Skin of body (tissue), 2 donors: ENCODE data around the gene RAB40B. TPM values are rescaled to one million over a fixed set of nuclear protein-coding genes. Genes with fewer than 3 reads are reported as not detected.
"Not testable (repeated sequence)": the region's sequence is repeated elsewhere in the genome, so short reads cannot be mapped to it uniquely, and the experiment has no call there.

Experiments
- DNase-seq: peaks from one replicate; lab custom pipeline; 2025; lab: John Stamatoyannopoulos, UW
- total RNA-seq: library from RNA; depleted of rRNA; stranded (reverse); fragments of >200 nt; gene quantifications from one replicate; pipeline ENCODE4 v1.2.3, GENCODE V29; 2014

The RAB40B gene
- 7.5 TPM for total RNA-seq

DNA sequence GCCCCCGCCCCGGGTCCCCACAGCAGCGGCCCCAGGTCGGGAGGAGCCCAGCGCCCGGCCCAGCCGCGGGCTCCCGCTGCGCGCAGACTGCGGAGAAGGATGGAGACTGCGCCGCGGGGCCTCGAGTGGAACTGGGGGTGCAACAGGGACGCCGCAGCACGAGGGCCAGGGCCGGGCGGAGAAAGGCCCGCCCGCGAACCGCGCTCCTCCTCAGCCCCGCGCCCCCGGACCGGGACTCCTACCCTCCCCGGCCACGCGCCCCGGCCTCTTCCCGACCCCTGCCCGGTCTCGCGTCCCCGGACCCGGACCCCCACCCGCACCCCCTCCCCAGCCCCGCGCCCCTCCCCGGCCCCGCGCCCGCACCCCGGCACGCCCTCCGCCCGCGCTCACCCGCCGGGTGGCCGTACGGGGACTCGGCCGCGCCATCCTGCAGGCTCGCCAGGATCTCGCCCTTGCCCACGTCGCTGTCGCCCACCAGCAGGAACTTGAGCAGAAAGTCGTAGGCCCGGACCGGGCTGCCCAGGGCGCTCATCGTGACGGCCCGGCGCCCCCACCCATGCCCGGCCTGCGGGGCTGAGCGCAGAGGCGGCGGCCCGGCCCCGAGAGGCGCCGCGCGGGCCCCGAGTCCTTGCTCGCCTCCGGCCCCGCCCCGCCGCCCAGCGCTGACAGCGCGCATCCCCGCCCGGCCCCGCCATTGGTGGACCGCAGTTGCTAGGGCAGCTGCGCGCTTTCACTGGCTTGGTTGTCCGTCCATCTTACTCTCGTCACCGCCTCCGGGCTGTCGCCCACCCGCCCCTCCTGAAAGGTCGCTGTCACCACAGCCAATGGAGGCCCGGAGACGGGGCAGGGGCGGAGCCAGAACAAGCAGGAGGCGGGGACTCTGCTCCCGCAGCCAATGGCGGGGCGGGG, at the start of gene RAB40B:
Gene RAB40B (minus strand): TSS at position 634 of the 909 bp plus-strand sequence. CDS start 102 bp downstream, at position 532.
- DNase-seq, result peak; percentile 96

GRCh38 chr17:82745524-82745923, 47.0 kb upstream of the RAB40B start:
- no peak for DNase-seq

DNA sequence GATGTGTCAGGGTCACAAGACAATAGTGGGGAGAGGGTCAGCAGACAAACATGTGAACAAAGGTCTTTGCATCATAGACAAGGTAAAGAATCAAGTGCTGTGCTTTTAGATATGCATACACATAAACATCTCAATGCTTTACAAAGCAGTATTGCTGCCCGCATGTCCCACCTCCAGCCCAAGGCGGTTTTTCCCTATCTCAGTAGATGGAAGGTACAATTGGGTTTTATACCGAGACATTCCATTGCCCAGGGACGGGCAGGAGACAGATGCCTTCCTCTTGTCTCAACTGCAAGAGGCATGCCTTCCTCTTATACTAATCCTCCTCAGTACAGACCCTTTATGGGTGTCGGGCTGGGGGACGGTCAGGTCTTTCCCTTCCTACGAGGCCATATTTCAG, 46.2 kb upstream of the RAB40B start:
- not testable (repeated sequence) for DNase-seq

DNA sequence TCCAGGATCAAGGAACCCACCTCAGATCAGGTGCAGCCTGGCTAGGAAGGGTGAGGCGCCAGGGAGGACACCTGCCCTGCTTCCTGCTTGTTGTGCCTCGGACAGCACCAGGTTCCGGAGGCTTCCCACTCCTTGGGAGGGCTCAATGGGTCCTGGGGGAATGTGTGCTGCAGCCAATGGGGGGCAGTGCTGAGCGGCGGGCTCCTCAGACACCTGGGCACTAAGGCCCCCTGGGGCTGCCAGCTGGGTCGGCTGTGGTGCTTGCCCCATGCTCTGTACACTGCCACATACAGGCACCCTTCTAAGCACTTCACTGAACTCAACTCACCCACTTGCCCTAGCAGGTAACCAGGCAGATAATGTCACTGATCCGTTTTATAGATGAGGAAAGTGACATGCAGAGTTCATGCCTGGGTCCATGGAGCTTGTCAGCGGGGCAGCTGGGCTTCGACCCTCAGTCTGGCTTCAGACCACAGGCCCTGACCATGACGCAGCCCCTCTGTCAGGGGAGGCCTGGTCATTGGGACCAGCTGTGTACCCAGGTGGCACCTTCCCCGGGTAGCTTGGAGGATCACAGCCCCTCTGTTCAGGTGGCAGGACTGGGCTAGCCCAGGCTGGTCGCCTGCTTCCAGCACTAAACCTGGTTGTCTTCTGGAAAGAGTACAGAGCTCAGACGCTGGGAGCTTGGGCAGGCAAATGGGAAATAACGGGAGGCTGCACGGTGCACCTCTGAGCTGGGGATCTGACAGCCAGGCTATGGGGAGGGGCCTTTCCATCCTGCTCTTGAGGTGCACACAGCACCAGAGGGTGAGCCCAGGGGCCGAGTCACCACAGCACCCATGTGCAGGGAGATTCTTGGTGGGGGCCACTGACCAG, 45.1 kb upstream of the RAB40B start:
- DNase-seq, result no peak

- no peak for DNase-seq
Measured at GRCh38 chr17:82740906-82741759, 42.6 kb upstream of the RAB40B start.

GRCh38 chr17:82737967-82738877, 39.7 kb upstream of the RAB40B start:
- no peak for DNase-seq

- no peak for DNase-seq
Measured at GRCh38 chr17:82736511-82737185, 38.1 kb upstream of the RAB40B start.

DNA sequence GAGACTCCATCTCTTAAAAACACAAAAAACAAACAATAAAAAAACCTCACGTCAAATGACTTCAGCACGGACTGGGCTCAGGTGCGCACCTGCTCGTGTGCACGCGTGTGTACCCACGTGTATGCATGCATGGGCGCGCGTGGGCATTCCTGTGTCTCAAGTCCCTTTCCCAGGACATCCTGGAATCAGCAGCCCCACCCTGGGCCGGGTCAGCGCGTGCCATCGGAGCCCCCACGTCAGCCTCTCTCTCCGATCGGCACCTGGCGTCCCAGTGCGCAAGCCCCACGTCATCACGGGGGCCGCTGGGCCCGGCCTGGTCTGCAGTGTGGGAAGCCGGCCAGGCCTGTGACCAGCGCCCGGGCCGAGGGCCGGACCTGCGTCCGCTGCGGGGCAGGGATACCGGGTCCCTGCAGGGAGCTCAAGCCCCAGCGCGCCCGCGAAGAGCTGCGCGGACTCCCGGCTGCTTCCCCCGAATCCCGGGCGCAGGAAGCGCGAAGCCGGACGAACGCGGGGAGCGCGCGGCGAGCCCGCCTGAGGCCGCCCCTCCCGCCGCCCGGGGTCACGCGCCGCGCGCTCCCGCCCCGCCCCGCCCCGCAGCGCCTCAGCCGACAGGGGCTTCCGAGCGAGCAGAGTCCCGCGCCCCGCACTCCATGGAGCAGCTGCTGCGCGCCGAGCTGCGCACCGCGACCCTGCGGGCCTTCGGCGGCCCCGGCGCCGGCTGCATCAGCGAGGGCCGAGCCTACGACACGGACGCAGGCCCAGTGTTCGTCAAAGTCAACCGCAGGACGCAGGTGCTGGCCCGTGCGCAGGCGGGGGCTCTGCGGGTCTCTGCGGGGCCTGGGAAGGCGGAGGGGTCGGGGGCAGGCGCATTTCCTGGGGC, 36.7 kb upstream of the RAB40B start, which contains the start of gene FN3K:
Gene FN3K (plus strand): TSS at position 629 of the 880 bp plus-strand sequence. CDS start 22 bp downstream, at position 651.
- no peak for DNase-seq

DNA sequence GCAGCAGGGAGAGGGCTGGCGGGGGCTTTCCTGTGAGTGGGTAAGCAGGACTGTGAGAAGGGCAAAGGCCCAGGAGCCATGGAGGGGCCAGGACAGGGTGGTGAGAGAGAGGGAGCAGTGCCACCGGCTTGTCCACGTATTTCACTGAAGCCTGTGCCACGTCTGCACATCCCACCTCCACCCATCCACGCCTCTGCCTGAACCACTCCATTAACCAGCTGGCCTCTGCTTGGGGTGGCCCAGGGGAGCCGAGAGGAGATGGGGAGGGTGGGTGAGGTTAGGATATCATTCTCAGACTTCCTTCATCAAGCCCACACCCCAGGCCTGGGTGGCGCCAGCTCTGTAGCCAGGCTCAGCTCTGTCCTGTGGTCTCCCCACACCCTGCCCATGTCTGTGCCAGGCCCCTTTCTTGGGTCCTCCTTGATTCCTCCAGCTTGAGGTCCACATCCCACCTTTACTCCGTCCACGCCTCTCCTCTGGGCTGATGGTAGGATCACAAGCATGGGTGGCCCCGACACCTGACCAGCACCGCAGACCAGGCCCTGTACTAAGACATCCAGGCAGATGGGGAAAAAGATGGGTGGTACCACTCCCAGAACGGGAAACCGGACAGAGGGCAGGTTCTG, 33.7 kb upstream of the RAB40B start:
- no peak for DNase-seq

GRCh38 chr17:82729479-82730260, 31.2 kb upstream of the RAB40B start:
- DNase-seq, result no peak

DNA sequence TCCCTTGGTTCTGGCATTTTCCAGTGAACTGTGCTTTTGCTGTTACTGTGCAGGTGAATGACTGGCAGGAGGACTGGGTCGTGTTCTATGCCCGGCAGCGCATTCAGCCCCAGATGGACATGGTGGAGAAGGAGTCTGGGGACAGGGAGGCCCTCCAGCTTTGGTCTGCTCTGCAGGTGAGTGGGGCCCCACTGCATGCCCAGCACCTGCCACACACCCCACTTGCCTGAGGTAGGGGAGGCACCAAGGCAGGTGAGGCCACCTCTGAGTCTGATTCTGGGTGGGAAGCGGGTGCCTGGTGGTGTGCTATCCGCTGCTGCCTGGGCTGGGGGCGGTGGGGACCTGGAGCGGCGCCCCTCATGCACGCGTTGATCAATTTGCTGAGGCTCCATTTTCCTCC, 27.9 kb upstream of the RAB40B start:
- DNase-seq, result no peak

GRCh38 chr17:82723169-82723807, 24.8 kb upstream of the RAB40B start:
- no peak for DNase-seq

DNA sequence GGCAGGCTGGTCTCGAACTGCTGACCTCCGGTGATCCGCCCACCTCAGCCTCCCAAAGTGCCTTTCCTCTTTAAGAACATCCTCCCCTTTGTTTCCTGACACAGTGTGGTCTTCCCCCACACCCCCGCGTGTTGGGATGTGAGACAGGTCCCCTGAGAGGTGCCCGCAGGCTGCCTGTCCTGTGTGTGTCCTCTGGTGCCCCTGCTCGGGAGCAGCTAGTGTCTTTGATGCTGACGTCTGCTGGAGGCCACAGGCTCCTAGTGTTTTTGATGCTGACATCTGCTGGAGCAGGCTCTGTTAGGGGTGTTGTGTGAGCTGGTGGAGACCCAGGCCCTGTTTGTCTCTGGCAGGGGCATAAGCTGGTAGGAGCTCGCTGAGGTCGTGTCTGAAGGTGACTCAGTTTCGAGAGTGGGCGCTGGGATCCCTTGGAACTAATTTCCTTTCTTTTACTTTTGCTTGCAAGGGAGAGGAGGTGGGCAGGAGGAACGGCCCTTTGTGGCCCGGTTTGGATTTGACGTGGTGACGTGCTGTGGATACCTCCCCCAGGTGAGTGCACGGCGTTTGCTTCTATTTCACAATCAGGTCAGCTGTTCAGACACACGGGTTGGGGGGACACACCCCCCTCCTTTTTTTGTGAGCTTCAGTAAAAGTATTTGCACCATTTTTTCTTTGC, 24.0 kb upstream of the RAB40B start:
- no peak for DNase-seq

DNA sequence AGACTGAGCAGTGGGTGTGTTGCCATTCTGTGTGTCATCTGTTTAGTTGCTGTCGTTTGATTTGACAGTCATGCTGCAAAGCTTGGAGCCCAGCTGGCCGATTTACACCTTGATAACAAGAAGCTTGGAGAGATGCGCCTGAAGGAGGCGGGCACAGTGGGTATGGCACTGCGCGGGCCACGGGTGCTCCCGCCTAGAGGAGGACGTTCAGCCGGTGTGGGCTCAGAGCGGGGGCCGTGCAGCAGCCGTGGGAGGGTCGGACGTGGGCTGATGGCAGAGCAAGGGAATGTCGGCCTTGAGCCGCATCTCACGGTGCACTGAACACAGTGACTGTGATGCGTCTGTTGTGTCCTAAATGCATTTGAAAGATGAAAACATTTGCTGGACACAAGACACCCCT, 21.7 kb upstream of the RAB40B start:
- no peak for DNase-seq

DNA sequence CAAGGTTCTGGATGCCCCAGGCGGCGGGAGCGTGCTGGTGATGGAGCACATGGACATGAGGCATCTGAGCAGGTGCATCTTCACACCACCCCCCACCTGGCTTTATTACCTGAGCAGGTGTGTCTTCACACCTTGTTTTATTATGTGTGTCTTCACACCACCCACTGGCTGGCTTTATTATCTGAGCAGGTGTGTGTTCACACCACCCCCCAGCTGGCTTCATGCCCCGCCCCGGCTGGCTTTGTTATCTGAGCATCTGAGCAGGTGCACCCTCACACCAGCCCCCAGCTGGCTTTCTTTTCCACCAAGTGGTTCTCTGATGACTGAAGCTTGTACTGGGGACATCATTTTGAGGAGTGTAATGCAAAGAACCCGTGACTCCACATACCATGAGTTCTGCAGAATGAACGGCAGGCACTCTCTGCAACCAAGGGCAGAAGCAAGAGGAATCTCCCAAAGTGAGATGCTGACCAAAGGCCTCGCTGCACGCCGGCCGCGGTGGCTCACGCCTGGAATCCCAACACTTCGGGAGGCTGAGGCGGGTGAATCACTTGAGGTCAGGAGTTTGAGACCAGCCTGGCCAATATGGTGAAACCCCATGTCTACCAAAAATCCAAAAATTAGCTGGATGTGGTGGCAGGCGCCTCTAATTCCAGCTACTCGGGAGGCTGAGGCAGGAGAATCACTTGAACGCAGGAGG, 20.6 kb upstream of the RAB40B start:
- no peak for DNase-seq
